Activated naive CD8-positive, alpha-beta T cell (primary cell): ENCODE results near the gene HOXC10.

Source experiments
- H3K27ac Mint-ChIP-seq: one replicate; pipeline ENCODE4 v1.8.0; 2021; ENCODE audit warnings: mixed read lengths
- H3K27me3 Mint-ChIP-seq: one replicate; pipeline ENCODE4 v1.8.0; 2021; ENCODE audit warnings: mixed read lengths
- H3K36me3 Mint-ChIP-seq: one replicate; pipeline ENCODE4 v1.8.0; 2021; ENCODE audit warnings: mixed read lengths
- H3K4me1 Mint-ChIP-seq: one replicate; pipeline ENCODE4 v1.8.0; 2021; ENCODE audit warnings: low read depth, mixed read lengths
- H3K4me3 Mint-ChIP-seq: one replicate; pipeline ENCODE4 v1.8.0; 2021; ENCODE audit warnings: mild to moderate bottlenecking, mixed read lengths
- H3K9me3 Mint-ChIP-seq: one replicate; pipeline ENCODE4 v1.8.0; 2021; ENCODE audit warnings: low read depth, mixed read lengths

HOXC10 gene

DNA sequence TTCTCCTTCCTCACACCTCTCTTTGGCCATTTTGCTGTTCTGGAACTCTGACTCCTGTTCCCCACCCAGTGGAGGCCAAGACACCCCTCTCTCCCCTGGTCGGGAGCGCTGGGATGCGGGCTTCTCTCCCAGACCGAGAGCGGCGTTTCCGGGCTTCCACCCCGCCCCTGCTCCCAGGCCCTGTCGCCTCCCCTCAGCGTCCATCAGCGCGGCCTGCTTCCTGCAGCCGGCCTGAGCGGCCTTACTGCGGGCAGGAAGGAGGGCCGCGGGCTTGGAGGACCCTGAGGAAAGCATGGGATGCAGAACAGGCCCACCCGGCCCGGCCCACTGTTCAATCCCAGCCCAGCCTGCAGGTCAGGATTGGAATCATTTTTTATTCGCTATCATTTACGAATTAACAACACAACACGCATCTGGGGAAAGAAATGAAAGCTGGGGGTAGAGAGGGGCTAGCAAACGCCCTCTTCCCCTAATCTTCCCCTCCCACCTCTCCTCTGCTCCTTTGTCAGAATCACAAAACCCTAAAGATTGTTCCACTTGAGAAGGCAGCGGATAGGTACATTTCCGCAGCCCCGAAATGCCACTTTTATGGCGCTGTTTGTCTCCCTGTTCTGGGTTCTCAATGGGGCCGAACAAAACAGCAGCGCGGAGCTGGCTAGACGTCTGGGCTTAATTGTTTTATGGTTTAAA lies 20.0 kb downstream of the HOXC10 start:
- peak overlapping the region; percentile 38 for H3K4me3 Mint-ChIP-seq
- H3K9me3 Mint-ChIP-seq, result no peaks in the 10 kb centered on the region
- no peaks in the 10 kb centered on the region for H3K36me3 Mint-ChIP-seq
- peaks cover 23% of the 10 kb centered on the region for H3K4me1 Mint-ChIP-seq
- no peak overlapping the region for H3K27ac Mint-ChIP-seq
- peaks cover 43% of the 10 kb centered on the region for H3K27me3 Mint-ChIP-seq

DNA sequence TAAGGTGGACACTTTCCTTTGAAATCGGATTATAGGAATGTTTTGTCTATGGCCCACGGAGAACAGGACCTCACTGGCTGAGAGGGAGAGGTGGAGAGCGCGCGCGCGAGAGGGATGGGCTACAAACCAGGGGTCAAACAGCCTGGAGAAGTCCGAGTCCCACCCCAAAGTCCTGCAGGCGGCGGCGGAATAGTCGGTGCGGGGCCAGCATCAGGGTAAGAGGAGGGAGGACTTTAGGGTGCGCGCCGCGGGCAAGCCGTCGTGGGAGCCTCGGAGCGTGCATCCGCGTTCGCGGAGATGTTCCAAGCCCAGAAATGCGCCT lies 20.5 kb downstream of the HOXC10 start:
- H3K36me3 Mint-ChIP-seq, result no peaks in the 10 kb centered on the region
- peaks cover 46% of the 10 kb centered on the region for H3K27me3 Mint-ChIP-seq
- no peaks in the 10 kb centered on the region for H3K9me3 Mint-ChIP-seq
- H3K4me3 Mint-ChIP-seq, result peak overlapping the region; percentile 38
- H3K27ac Mint-ChIP-seq, result no peak overlapping the region
- peaks cover 22% of the 10 kb centered on the region for H3K4me1 Mint-ChIP-seq

DNA sequence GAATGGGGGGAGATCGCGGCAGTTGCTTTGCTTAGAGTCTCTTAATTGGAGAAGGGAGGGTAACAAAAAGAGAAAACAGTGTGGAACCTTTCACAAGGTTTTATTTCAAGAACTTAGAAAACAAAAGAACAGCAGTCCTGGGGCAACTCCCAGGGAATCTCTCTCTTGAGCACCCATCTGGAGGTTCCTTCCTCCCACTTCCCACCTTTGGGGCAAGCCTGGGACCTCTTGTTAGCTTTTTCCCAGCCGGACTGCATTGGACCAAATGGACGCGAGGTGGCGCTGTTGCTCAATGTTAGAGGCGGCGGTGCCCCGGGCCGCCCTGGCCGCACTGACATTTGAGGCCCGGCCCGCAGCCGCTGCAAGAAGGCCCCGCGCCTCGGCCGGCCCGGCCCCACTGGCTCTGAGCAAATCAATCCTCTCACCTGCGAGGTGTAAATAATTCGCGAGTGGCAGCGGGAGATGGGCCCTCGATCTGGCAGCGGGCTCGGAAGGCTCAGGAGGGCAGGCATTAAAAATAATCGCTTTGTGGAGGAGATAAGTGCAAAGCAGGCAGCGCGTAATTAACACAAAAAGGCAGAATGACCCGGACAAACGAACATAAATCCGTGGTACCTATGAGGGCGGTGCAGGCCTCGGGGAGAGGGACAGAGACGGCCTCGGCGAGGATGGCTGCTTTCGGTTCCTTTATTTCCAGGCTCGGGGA lies 21.1 kb downstream of the HOXC10 start:
- Mint-ChIP-seq H3K27me3 (peaks cover 48% of the 10 kb centered on the region), H3K4me3 (peak overlapping the region; percentile 85), H3K4me1 (peaks cover 23% of the 10 kb centered on the region), H3K36me3 (no peaks in the 10 kb centered on the region), H3K27ac (no peak overlapping the region), H3K9me3 (no peaks in the 10 kb centered on the region)

DNA sequence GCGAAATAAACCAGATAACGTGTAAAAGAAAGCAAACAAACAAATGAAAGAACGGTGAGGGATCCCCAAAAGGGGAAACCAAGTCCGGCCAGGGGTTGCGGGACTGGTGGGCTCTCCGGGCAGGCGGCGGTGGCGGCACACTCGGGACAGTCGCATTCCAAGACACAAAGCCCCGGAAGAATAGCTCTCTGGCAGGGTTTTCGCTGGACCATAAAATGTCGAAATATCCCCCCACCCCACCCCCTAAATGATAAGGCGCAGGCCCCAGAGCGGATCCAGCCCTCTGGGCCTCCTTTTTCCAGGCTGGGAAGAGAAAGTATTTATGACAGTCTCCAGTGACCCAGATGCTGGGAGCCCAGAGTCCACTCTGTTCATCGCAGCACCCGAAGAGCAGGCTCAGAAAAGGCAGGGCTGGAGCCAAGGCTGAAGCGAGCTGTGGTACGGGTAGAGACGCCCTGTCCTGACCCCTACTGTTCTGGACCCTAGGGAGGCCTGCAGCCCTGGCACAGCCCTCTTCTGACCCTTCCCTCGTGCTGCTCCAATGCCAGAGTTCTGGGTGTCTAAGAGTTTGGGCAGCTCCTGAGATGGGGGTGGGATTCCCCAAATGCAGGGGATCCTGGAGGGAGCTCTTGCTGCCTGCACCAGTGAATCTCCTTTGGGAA lies 21.7 kb downstream of the HOXC10 start:
- Mint-ChIP-seq H3K27ac (no peak overlapping the region), H3K36me3 (no peaks in the 10 kb centered on the region), H3K4me1 (peaks cover 29% of the 10 kb centered on the region), H3K4me3 (peak overlapping the region; percentile 85), H3K9me3 (no peaks in the 10 kb centered on the region), H3K27me3 (peaks cover 55% of the 10 kb centered on the region)

DNA sequence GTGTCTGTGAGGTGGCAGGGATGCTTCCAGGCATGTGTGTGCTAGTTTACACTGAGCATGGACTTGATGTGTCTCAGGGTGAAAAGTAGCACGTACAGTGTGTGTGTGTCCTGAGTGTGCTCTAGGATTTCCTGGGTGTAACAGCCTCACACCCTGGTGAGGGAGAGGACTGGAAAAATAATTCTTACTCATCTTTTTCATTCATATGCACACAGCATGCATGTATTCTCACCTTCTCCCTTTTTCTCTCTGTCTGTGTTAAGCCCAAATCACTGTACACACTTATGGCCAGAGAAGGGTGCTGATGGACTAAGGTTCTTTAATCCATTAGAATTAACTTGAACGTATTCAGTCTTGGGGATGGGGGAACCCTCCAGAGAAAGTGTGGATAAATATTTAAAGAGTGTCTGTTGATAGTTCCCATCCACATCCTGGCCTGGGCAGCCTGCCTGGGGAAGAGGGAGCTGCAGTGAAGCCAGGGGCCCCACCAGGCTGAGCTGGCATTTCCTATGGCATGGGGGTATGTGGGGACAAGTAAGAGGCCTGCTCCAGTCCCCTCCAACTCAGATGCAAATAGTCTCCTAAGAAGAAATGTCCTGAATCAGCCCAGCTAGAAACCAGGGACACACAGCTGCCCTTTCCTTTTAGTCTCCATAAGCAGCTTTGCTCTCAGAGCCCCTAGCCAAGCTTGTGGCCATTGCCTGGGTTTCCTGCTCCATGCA lies 22.8 kb downstream of the HOXC10 start:
- Mint-ChIP-seq H3K4me3 (no peak overlapping the region), H3K27me3 (peaks cover 53% of the 10 kb centered on the region), H3K9me3 (no peaks in the 10 kb centered on the region), H3K27ac (no peak overlapping the region), H3K4me1 (peaks cover 26% of the 10 kb centered on the region), H3K36me3 (no peaks in the 10 kb centered on the region)

DNA sequence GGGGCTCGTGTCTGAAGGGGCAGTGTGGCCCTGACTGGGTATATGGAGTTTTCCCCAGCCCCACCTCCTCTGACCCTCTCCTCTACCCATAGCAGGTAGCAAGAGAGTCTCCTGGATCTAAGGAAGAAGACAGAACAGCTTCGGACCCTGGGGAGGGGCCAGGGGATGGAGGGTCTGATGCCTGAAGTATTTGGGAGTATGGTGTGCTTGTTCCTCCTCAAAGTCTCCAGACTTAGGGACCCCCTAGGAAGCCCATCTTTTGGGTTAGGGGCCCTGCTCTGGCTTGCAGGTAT lies 23.3 kb downstream of the HOXC10 start:
- H3K9me3 Mint-ChIP-seq, result no peaks in the 10 kb centered on the region
- H3K4me1 Mint-ChIP-seq, result peaks cover 26% of the 10 kb centered on the region
- H3K36me3 Mint-ChIP-seq, result no peaks in the 10 kb centered on the region
- peaks cover 53% of the 10 kb centered on the region for H3K27me3 Mint-ChIP-seq
- no peak overlapping the region for H3K4me3 Mint-ChIP-seq
- H3K27ac Mint-ChIP-seq, result no peak overlapping the region

DNA sequence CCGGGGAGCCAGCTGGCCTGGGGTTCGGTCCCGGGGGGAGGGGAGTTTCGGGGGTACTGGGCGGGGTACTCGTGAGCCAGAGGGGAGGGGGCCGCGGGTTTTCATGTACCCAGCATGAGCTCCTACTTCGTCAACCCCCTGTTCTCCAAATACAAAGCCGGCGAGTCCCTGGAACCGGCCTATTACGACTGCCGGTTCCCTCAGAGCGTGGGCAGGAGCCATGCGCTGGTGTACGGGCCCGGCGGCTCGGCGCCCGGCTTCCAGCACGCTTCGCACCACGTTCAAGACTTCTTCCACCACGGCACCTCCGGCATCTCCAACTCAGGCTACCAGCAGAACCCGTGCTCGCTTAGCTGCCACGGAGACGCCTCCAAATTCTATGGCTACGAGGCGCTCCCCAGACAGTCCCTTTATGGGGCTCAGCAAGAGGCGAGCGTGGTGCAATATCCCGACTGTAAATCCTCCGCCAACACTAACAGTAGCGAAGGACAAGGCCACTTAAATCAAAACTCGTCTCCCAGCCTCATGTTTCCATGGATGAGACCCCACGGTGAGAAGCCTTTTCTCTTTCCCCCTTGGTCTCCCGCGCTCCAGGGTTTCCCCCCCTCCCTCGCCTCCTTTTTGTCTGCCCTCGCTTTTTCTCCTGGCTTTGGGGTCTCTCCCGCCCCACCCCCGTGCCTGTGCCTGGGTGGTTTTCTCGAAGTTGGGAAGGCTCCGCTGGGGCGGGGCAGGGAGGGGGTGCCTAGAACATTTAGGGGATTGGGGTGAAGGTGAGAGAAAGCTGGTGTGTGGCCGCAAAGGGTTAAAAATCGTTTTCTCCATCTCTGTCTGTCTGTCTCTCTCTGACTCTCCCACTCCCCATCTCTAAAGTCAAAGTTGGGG lies 24.5 kb downstream of the HOXC10 start:
- Mint-ChIP-seq H3K27ac (peak overlapping the region; percentile 22), H3K4me1 (peaks cover 26% of the 10 kb centered on the region), H3K9me3 (no peaks in the 10 kb centered on the region), H3K36me3 (no peaks in the 10 kb centered on the region), H3K27me3 (peaks cover 49% of the 10 kb centered on the region), H3K4me3 (peak overlapping the region; percentile 80)

DNA sequence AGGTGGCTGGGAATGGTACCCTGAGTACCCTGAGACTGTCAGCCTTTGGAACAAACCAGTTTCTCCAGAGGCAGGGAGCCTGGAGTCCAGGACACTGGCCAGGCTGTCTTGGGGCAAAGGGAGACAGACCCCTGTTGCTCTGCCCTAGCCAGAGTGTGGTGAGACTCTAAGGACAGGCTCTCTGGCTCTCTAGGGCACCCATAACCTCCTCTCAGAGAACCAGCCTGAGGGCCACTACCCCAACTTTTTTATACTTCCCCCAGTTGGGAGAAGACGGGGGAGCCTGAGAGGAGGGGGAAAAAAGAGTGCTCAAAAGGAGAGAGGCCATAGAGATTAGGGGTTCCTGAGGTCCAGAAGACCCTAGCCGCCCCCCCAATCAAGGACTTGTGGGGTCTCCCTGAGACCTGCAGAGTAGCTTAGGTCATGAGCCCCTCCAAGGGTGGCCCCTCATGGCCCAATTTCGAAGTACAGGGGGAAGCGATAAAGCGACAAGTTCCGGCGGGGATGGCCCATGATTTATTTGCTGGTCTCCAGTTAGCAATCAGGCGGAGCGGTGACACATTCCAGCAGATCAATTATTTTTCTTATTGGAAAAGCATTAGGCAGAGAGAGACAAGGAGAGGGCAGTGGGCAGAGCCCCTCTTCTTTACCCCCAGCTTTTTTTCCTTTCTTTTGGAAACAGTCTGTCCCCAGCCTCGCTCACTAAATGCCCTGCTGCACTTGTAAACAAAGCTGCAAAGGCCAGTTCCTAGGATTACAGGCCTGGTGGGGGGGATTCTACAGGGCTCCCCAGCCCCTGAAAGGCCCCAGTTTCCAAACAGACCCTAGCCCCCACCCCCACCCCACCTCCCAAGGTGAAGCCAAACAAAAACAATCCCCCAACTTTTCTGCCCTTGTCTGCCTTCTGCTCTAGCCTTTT lies 25.4 kb downstream of the HOXC10 start:
- peak overlapping the region; percentile 42 for H3K4me3 Mint-ChIP-seq
- H3K27ac Mint-ChIP-seq, result no peak overlapping the region
- H3K4me1 Mint-ChIP-seq, result peaks cover 30% of the 10 kb centered on the region

DNA sequence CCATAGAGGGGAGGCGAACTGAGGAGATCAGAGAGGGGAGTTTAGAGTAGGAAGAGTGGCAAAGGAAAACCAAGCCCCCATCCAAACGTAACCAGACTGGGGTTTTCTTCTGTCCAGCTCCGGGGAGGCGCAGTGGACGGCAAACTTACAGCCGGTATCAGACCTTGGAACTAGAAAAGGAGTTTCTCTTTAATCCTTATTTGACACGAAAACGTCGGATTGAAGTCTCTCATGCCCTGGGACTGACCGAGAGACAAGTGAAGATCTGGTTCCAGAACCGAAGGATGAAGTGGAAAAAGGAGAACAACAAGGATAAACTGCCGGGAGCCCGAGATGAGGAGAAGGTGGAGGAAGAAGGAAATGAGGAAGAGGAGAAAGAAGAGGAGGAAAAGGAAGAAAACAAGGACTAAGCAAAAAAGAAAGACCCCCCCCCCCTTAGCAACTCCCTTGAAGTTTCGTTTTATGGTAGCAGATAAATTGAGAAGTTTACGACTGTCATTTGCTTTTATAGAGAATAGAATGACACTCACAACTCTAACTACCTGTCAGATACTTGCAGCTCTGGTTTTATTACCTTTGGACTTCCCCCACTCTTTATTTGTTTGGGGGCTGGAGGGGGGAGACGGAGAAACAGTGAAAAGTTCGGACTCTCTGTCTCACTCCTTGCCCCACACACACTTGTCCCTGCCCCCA lies 26.2 kb downstream of the HOXC10 start:
- Mint-ChIP-seq H3K27me3 (peaks cover 49% of the 10 kb centered on the region), H3K4me3 (peak overlapping the region; percentile 60), H3K9me3 (no peaks in the 10 kb centered on the region), H3K36me3 (no peaks in the 10 kb centered on the region), H3K27ac (no peak overlapping the region), H3K4me1 (peaks cover 27% of the 10 kb centered on the region)

More for the DNA sequence above, 25.4 kb downstream of the HOXC10 start:
- Mint-ChIP-seq H3K27me3 (peaks cover 54% of the 10 kb centered on the region), H3K9me3 (no peaks in the 10 kb centered on the region), H3K36me3 (no peaks in the 10 kb centered on the region)

DNA sequence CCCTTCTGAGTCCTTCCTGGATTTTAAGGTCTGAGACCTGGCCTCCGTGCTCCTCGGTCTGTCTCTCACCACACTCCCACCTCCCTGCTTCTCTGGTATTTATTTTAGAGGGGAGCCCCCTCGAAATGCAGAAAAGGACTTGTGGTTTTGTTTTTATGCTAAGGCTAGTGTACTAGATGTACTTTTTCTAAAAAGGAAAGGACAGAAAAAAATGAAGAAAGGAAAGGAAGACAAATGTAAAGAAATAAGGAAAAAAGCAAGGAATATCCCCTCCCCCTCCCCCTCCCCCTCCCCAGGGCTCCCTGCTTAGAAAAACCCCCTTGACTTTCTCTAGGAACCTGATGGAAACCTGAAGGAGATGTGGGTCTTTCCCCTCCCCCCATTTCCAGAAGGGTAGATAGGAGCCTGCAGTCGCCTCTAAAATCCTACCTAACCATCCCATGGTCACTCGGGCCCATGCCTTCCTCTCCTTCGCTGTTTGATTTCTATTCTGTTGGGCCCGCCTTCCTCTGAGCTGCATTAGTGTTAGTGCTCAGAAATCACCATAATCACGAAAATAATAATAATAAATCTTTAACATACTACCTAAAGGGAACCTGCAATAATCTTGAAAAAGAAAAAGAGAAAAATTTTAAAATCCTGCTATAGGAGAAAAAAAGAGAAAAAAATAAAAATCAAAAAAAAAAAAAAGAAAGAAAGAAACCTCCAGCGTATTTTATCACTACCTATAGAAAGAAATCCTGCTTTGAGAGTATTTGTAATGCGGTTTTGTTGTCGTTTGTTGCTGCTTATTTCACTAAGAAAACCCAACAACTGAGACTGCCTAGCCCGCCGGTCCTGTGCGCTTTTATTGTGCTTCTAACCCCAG lies 27.0 kb downstream of the HOXC10 start:
- H3K9me3 Mint-ChIP-seq, result no peaks in the 10 kb centered on the region
- H3K27ac Mint-ChIP-seq, result no peak overlapping the region
- H3K27me3 Mint-ChIP-seq, result peaks cover 46% of the 10 kb centered on the region
- H3K4me1 Mint-ChIP-seq, result peaks cover 23% of the 10 kb centered on the region
- H3K4me3 Mint-ChIP-seq, result peak overlapping the region; percentile 48
- H3K36me3 Mint-ChIP-seq, result no peaks in the 10 kb centered on the region

DNA sequence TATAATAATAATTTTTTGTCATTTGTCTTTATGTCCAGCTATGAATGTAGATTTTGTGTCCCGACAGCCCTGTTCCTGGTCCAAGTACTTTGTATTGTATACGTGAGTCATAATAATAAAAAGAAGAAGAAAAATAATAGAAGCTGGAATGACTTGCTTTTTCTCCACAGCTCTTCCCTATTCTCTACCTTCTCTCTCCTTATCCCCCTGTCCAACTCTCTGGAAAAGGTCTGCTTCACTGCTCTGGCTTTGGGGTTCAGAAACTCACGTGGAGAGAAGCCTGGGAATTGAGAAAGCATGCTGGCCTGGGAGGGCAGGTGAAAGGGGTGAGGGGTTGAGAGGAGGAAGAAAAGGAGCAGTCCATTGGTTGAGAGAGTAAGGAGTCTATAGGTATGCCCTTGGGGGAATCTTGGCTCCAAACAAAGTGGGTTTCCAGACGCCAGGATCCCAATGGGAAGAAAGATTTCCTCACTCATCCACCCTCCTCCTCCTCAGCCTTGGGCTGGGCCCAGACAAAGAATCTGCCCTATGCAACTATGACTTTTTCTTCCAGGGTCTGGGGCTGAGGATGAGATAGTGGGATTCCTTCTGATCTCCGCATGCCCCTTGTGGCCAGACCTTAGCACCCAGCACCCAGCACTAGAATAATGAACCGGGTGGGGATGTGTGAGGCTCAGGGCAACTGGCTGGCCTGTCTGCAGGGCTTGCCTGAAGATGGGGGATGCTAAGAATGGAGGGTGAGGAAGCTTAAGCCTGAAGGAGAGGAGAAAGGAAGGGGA lies 27.9 kb downstream of the HOXC10 start:
- H3K4me3 Mint-ChIP-seq, result no peak overlapping the region
- no peaks in the 10 kb centered on the region for H3K9me3 Mint-ChIP-seq
- no peak overlapping the region for H3K27ac Mint-ChIP-seq
- H3K27me3 Mint-ChIP-seq, result peaks cover 43% of the 10 kb centered on the region
- H3K36me3 Mint-ChIP-seq, result no peaks in the 10 kb centered on the region
- peaks cover 29% of the 10 kb centered on the region for H3K4me1 Mint-ChIP-seq
